Transverse colon (tissue), 3 donors: Measurements from ENCODE around the gene ASB11.

Experiments used
- EP300 ChIP-seq: sonication (generic); formaldehyde crosslinking; IDR thresholded peaks from one replicate; pipeline ENCODE4 v1.6.1; 2017; ENCODE audit warnings: antibody characterized with exemption, low read depth
- POLR2A ChIP-seq: fragments of 450-650 bp; IDR thresholded peaks from one replicate; pipeline ENCODE4 v1.6.1; 2016; ENCODE audit warnings: antibody characterized with exemption, mild to moderate bottlenecking, moderate library complexity
- TF ChIP-seq, protein P1 (sequence below), 5 experiments: fragments of 200-600 bp in 3 of 5; fragments of 450-650 bp in 2 of 5; sonication (generic) in 3 of 5; IDR thresholded peaks; 1 replicate in 2 of 5; 2 replicates in 3 of 5; pipeline ENCODE4 v1.5.1; 2016 to 2017; ENCODE audit warnings: antibody characterized with exemption in 5 of 5, inconsistent platforms in 3 of 5, mild to moderate bottlenecking in 2 of 5, moderate library complexity in 1 of 5

DNA sequence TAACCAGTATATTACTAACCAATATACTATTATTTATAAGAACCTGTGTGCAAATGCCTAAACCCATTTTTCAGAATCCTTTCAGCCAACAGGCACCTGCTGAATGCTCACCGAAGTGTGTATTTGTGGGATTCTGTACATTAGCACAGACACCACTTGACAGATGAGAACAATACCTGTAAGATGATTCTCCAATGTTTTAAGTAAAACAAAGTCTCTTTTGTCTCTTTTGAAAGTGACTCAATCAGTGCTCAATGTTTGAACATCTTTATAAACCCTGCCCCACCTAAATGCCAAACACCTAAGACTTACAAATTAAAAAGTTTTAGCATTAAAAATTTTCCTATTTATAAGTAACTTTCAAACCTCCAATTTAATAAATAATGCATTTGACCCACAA is 46.3 kb downstream of the ASB11 start:
- TF ChIP-seq POLR2A: no peak
- TF ChIP-seq, protein P1, sequence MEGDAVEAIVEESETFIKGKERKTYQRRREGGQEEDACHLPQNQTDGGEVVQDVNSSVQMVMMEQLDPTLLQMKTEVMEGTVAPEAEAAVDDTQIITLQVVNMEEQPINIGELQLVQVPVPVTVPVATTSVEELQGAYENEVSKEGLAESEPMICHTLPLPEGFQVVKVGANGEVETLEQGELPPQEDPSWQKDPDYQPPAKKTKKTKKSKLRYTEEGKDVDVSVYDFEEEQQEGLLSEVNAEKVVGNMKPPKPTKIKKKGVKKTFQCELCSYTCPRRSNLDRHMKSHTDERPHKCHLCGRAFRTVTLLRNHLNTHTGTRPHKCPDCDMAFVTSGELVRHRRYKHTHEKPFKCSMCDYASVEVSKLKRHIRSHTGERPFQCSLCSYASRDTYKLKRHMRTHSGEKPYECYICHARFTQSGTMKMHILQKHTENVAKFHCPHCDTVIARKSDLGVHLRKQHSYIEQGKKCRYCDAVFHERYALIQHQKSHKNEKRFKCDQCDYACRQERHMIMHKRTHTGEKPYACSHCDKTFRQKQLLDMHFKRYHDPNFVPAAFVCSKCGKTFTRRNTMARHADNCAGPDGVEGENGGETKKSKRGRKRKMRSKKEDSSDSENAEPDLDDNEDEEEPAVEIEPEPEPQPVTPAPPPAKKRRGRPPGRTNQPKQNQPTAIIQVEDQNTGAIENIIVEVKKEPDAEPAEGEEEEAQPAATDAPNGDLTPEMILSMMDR (IDR thresholded peaks at IDR 0.05): no peak
- TF ChIP-seq EP300: no peak
